GM12878 (cell line): ENCODE measurements around the gene FGFRL1. TPM values are rescaled to one million over a fixed set of nuclear protein-coding genes. Genes with fewer than 3 reads are reported as not detected.

Source experiments
- ATAC-seq: fragments of 200-7000 bp; cut with Tn5 transposase; 3 replicates; pipeline ENCODE4 v1.9.1; 2020; ENCODE audit warnings: mild to moderate bottlenecking, moderate library complexity
- BruUV-seq: library from RNA; stranded (reverse); fragments of 400-500 nt; replicated peaks from 2 replicates; lab custom pipeline; 2021; lab: Mats Ljungman, UMichigan
- CTCF ChIA-PET: fragments of 300-600 bp; sonication (Branson Sonifier 250); formaldehyde crosslinking; extraction: SDS; loops from one replicate; lab custom pipeline; 2021; ENCODE audit warnings: inconsistent platforms; lab: Yijun Ruan, JAX
- POLR2A ChIA-PET: fragments of 350-600 bp; formaldehyde crosslinking; extraction: SDS; loops from one replicate; lab custom pipeline; 2021; ENCODE audit warnings: inconsistent platforms; lab: Charles Lee
- RAD21 ChIA-PET: fragments of 300-600 bp; sonication (Branson Sonifier 250); formaldehyde crosslinking; loops from one replicate; lab custom pipeline; 2023; ENCODE audit warnings: antibody characterized with exemption; ENCODE audit not compliant: unreplicated experiment; lab: Charles Lee
- SMC1A ChIA-PET: fragments of 300-600 bp; sonication (Branson Sonifier 250); formaldehyde crosslinking; loops from one replicate; lab custom pipeline; 2023; ENCODE audit not compliant: unreplicated experiment, uncharacterized antibody; lab: Charles Lee
- DNase-seq: peaks from one replicate; pipeline ENCODE4 v3.0.0-alpha.2; 2011; ENCODE audit warnings: low read depth, low spot score
- FAIRE-seq: peaks from 3 replicates; lab custom pipeline; 2011; peaks lifted over from hg19 to GRCh38; lab: Jason Lieb, UNC
- H2AFZ ChIP-seq: 2 replicates; pipeline ENCODE4 v1.6.0; 2011; ENCODE audit warnings: low read depth, low read length, control low read depth; ENCODE audit not compliant: control insufficient read depth
- H3K27ac ChIP-seq: 2 replicates; pipeline ENCODE4 v1.5.1; 2011; ENCODE audit warnings: control low read depth; ENCODE audit not compliant: control insufficient read depth, insufficient read depth
- H3K27me3 ChIP-seq, 2 experiments: replicated peaks in 1 of 2; 2 replicates each; pipeline versions ENCODE4 v1.6.0 to v1.6.1; 2011; ENCODE audit warnings: low read length in 1 of 2; ENCODE audit not compliant: control insufficient read depth in 2 of 2, insufficient read depth in 2 of 2
- H3K36me3 ChIP-seq, 2 experiments: 2 replicates each; pipeline ENCODE4 v1.5.1; 2011; ENCODE audit warnings: low read length in 1 of 2; ENCODE audit not compliant: control insufficient read depth in 2 of 2, insufficient read depth in 2 of 2
- H3K4me1 ChIP-seq: 2 replicates; pipeline ENCODE4 v1.6.1; 2011; ENCODE audit warnings: mild to moderate bottlenecking, low read length, moderate library complexity, mixed read lengths; ENCODE audit not compliant: control insufficient read depth, insufficient read depth
- H3K4me2 ChIP-seq: 2 replicates; pipeline ENCODE4 v1.6.0; 2011; ENCODE audit warnings: control low read depth; ENCODE audit not compliant: control insufficient read depth, insufficient read depth
- H3K4me3 ChIP-seq: fragments of 200-600 bp; sonication (generic); 2 replicates; pipeline ENCODE4 v1.5.1; 2016
- H3K79me2 ChIP-seq: 2 replicates; pipeline ENCODE4 v1.6.0; 2011; ENCODE audit warnings: low read length; ENCODE audit not compliant: control insufficient read depth, insufficient read depth
- H3K9ac ChIP-seq: 2 replicates; pipeline ENCODE4 v1.8.0; 2011; ENCODE audit warnings: low read length, control low read depth, mixed read lengths; ENCODE audit not compliant: control insufficient read depth, insufficient read depth
- H3K9me3 ChIP-seq: replicated peaks from 3 replicates; pipeline ENCODE4 v1.5.1; 2011; ENCODE audit warnings: mild to moderate bottlenecking, low read length; ENCODE audit not compliant: control insufficient read depth, insufficient read depth
- H4K20me1 ChIP-seq: 2 replicates; pipeline ENCODE4 v1.6.0; 2011; ENCODE audit not compliant: control insufficient read depth, insufficient read depth
- CBX3 ChIP-seq: fragments of 200-600 bp; sonication (generic); IDR thresholded peaks from 2 replicates; pipeline ENCODE4 v1.6.1; 2016; ENCODE audit warnings: low read depth, borderline replicate concordance
- CUX1 ChIP-seq: IDR thresholded peaks from 2 replicates; pipeline ENCODE4 v1.6.1; 2012; ENCODE audit warnings: improper control_type of control experiment, low read depth, low read length; ENCODE audit not compliant: insufficient replicate concordance
- DPF2 ChIP-seq: fragments of 450-650 bp; IDR thresholded peaks from 2 replicates; pipeline ENCODE4 v1.6.1; 2017; ENCODE audit warnings: mild to moderate bottlenecking
- EGR1 ChIP-seq, 2 experiments: IDR thresholded peaks; 1 replicate in 1 of 2; 2 replicates in 1 of 2; pipeline ENCODE4 v1.6.1; 2011 to 2012; ENCODE audit warnings: low read depth in 2 of 2, low read length in 2 of 2, borderline replicate concordance in 1 of 2, mild to moderate bottlenecking in 1 of 2, moderate library complexity in 1 of 2
- GATAD2B ChIP-seq: fragments of 450-650 bp; conservative IDR thresholded peaks from 2 replicates; pipeline ENCODE4 v1.6.1; 2017; ENCODE audit warnings: low read depth, mild to moderate bottlenecking, moderate library complexity
- POLR2A ChIP-seq: IDR thresholded peaks from 2 replicates; pipeline ENCODE4 v1.6.1; 2011; ENCODE audit warnings: low read depth, mild to moderate bottlenecking, low read length
- SKIL ChIP-seq: fragments of 450-650 bp; IDR thresholded peaks from 2 replicates; pipeline ENCODE4 v1.6.1; 2017; ENCODE audit warnings: mild to moderate bottlenecking, low read depth, inconsistent platforms; ENCODE audit not compliant: poor library complexity, severe bottlenecking
- SMAD1 ChIP-seq: fragments of 450-650 bp; IDR thresholded peaks from 2 replicates; pipeline ENCODE4 v1.6.1; 2018; ENCODE audit warnings: mild to moderate bottlenecking, low read depth; ENCODE audit not compliant: partially characterized antibody
- SMARCA5 ChIP-seq: fragments of 450-650 bp; IDR thresholded peaks from 2 replicates; pipeline ENCODE4 v1.6.1; 2017; ENCODE audit warnings: mild to moderate bottlenecking
- WGBS: methylation state at CpG from one replicate; pipeline ENCODE4 v1.1.6; 2016; ENCODE audit warnings: low lambda C conversion rate; ENCODE audit not compliant: insufficient replicate concordance, insufficient coverage; ENCODE audit errors: missing lambda C conversion rate; 5-methylcytosine and 5-hydroxymethylcytosine counted together
- in situ Hi-C: fragments of 300-500 bp; cut with MboI; formaldehyde crosslinking; loops from 9 replicates; pipeline ENCODE4 v1.14.3; 2018; ENCODE audit warnings: mixed read lengths
- intact Hi-C: fragments of 100-400 bp; cut with micrococcal nuclease; formaldehyde crosslinking; loops from one replicate; pipeline ENCODE4 v1.14.2; 2022; ENCODE audit not compliant: unreplicated experiment
- polyA plus RNA-seq, 11 experiments: library from polyadenylated mRNA; depleted of rRNA in 4 of 11; unstranded in 6 of 11; stranded (reverse) in 5 of 11; fragments of >200 nt; fragmentation: Nextera tagmentation in 4 of 11; fragmentation: Illumina TruSeq in 1 of 11; extraction: Ambion mirVana in 4 of 11; extraction: Trizol in 1 of 11; gene quantifications; 1 replicate in 1 of 11; 2 replicates in 10 of 11; pipeline versions ENCODE4 v1.2.1 to v1.2.3, GENCODE V29; 2011 to 2016; ENCODE audit warnings: inconsistent platforms in 2 of 11, missing spikeins in 2 of 11, low read depth in 1 of 11
- total RNA-seq, 4 experiments: library from RNA; depleted of rRNA in 3 of 4; stranded (reverse); fragments of >200 nt in 3 of 4; fragmentation: Illumina TruSeq in 1 of 4; extraction: Trizol in 1 of 4; gene quantifications; 2 replicates each; pipeline versions ENCODE4 v1.2.1 to v1.2.3, GENCODE V29; 2013 to 2021
- TF ChIP-seq, protein P1 (sequence below): IDR thresholded peaks from 2 replicates; pipeline ENCODE4 v1.6.1; 2011; ENCODE audit warnings: borderline replicate concordance, low read depth, mild to moderate bottlenecking, moderate library complexity, mixed read lengths, low read length; ENCODE audit not compliant: insufficient read depth; ENCODE audit errors: extremely low read length

Gene FGFRL1
- total and polyA plus RNA-seq, 10 of the 15 experiments (the other 5 are each of a cell fraction or from before 2014, with no cell fraction given): 0.02 to 1.5 (median 0.29) TPM; not detected in 2

GRCh38 chr4:973431-974397 is 37.7 kb upstream of the FGFRL1 start, which contains the start of gene DGKQ:
Gene DGKQ, minus strand, starts transcription at chr4:973569. Its CDS starts 87 bp downstream, at chr4:973482.
- Histone ChIP-seq H3K4me2 (peak within 1 kb of the TSS; percentile 98), H3K4me3 (peak within 1 kb of the TSS; percentile 75), H3K9ac (peak within 1 kb of the TSS; percentile 56; the same call in 1 of the 2 replicates), H3K9me3 (no peaks in the 10 kb centered on the region; the same call in 2 of the 3 replicates), H3K27me3 (no peaks in the 10 kb centered on the region), H3K36me3 (no peaks in the 10 kb centered on the region), H3K27ac (no peak within 1 kb of the TSS), H2AFZ (peak within 1 kb of the TSS; percentile 51), H3K4me1 (peaks cover 5% of the 10 kb centered on the region; the same call in 1 of the 2 replicates), H3K79me2 (no peaks in the 10 kb centered on the region), H4K20me1 (no peaks in the 10 kb centered on the region)
- intact Hi-C loops: loop anchor here (5.0 kb wide), 1 partner anchor 36 kb away; no protein-coding TSS in a partner anchor
- RAD21 ChIA-PET: no interaction called here
- DNase-seq (no peak), ATAC-seq (peak; percentile 88), FAIRE-seq (no peak)
- SMC1A ChIA-PET: no interaction called here
- CTCF ChIA-PET: no interaction called here
- in situ Hi-C loops: no loop called here
- POLR2A ChIA-PET: no interaction called here
- BruUV-seq: no TSS peak
- WGBS: 47% methylated on average over 66 of the region's 123 CpGs
- TF ChIP-seq, protein P1, sequence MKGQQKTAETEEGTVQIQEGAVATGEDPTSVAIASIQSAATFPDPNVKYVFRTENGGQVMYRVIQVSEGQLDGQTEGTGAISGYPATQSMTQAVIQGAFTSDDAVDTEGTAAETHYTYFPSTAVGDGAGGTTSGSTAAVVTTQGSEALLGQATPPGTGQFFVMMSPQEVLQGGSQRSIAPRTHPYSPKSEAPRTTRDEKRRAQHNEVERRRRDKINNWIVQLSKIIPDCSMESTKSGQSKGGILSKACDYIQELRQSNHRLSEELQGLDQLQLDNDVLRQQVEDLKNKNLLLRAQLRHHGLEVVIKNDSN: peak; percentile 31
- no peak for TF ChIP-seq CBX3
- peak; percentile 9; the same call in 1 of the 2 replicates for TF ChIP-seq DPF2
- 0 out of 3 replicates have a peak, but pooled peaks of 1 of the 2 experiments have one; percentile 39 for TF ChIP-seq EGR1 (IDR thresholded peaks at IDR 0.05; ENCODE audit: borderline replicate concordance in 1 of 2, low read depth in 2 of 2, low read length in 2 of 2)
- TF ChIP-seq SMARCA5: peak; percentile 39; the same call in 1 of the 2 replicates
- TF ChIP-seq POLR2A: peak; percentile 61; the same call in 1 of the 2 replicates
- no peak for TF ChIP-seq SKIL
- no peak for TF ChIP-seq SMAD1
- no peak for TF ChIP-seq CUX1
- TF ChIP-seq GATAD2B: peak; percentile 67; the same call in 1 of the 2 replicates
